ENCODE data around the gene MRPS16. TPM values are rescaled to one million over a fixed set of nuclear protein-coding genes. Genes with fewer than 3 reads are reported as not detected.

Gene MRPS16
- total RNA-seq, 1 experiment from 2014 or later = 191 TPM

GRCh38 chr10:73209705-73210104, 42.7 kb downstream of the MRPS16 start:
- H3K27me3 ChIP-seq (replicated peaks; ENCODE audit: control insufficient read depth, insufficient read depth, low read length) = no peaks in the 10 kb centered on the region
- no peaks in the 10 kb centered on the region for H3K27me3 Mint-ChIP-seq (ENCODE audit: insufficient read depth, unreplicated experiment)
- POLR2A ChIA-PET = interaction anchor here (0.8 kb wide), 1 partner anchor 41 kb away, joined by 4 read pairs; no protein-coding TSS in a partner anchor
- H3K4me3 Mint-ChIP-seq (ENCODE audit: unreplicated experiment) = no peak overlapping the region
- intact Hi-C loops (cut with micrococcal nuclease; ENCODE audit: unreplicated experiment) = no loop called here
- no peak for DNase-seq
- no peak overlapping the region for H3K27ac Mint-ChIP-seq (ENCODE audit: unreplicated experiment)
- peaks cover 9% of the 10 kb centered on the region for H3K4me1 Mint-ChIP-seq (ENCODE audit: low read depth, unreplicated experiment)
- no peak for TF ChIP-seq CTCF (IDR thresholded peaks at IDR 0.05; ENCODE audit: insufficient read depth in 1 of 2, low read depth in 1 of 2, low read length in 1 of 2, severe bottlenecking in 1 of 2, unreplicated experiment in 1 of 2)
- CTCF ChIA-PET = interaction anchor here (0.6 to 1.0 kb wide), 2 partner anchors 28 to 113 kb away, joined by 3 read pairs; partner anchors contain the start of gene P4HA1
- H3K4me1 ChIP-seq = peaks cover 3% of the 10 kb centered on the region; the same call in 1 of the 2 replicates
- H3K36me3 ChIP-seq (ENCODE audit: control insufficient read depth, insufficient read depth, low read length) = no peaks in the 10 kb centered on the region; the same call in 1 of the 2 replicates
- BruUV-seq (replicated peaks) = no TSS peak
- peaks cover 6% of the 10 kb centered on the region for H3K36me3 Mint-ChIP-seq (ENCODE audit: insufficient read depth, unreplicated experiment)
- peaks cover 19% of the 10 kb centered on the region for H3K9me3 Mint-ChIP-seq (ENCODE audit: unreplicated experiment)
- H3K9me3 ChIP-seq = peaks cover 13% of the 10 kb centered on the region
- no peak overlapping the region for H3K4me3 ChIP-seq (ENCODE audit: low read depth, low read length)

GRCh38 chr10:73207883-73208282, 44.6 kb downstream of the MRPS16 start:
- CTCF ChIA-PET = no interaction called here
- Histone ChIP-seq H3K4me1 (peaks cover 3% of the 10 kb centered on the region; the same call in 1 of the 2 replicates), H3K36me3 (ENCODE audit: control insufficient read depth, insufficient read depth, low read length) (no peaks in the 10 kb centered on the region; the same call in 1 of the 2 replicates), H3K9me3 (peaks cover 13% of the 10 kb centered on the region), H3K4me3 (ENCODE audit: low read depth, low read length) (no peak overlapping the region), H3K27me3 (replicated peaks; ENCODE audit: control insufficient read depth, insufficient read depth, low read length) (no peaks in the 10 kb centered on the region)
- POLR2A ChIA-PET = interaction anchor here (0.5 kb wide), 1 partner anchor 111 kb away, joined by 3 read pairs; the partner anchor contains the start of gene P4HA1
- H3K4me3 Mint-ChIP-seq (ENCODE audit: unreplicated experiment) = no peak overlapping the region
- no TSS peak for BruUV-seq (replicated peaks)
- H3K36me3 Mint-ChIP-seq (ENCODE audit: insufficient read depth, unreplicated experiment) = peaks cover 6% of the 10 kb centered on the region
- TF ChIP-seq CTCF (IDR thresholded peaks at IDR 0.05; ENCODE audit: insufficient read depth in 1 of 2, low read depth in 1 of 2, low read length in 1 of 2, severe bottlenecking in 1 of 2, unreplicated experiment in 1 of 2) = no peak
- no peaks in the 10 kb centered on the region for H3K27me3 Mint-ChIP-seq (ENCODE audit: insufficient read depth, unreplicated experiment)
- intact Hi-C loops (cut with micrococcal nuclease; ENCODE audit: unreplicated experiment) = no loop called here
- H3K4me1 Mint-ChIP-seq (ENCODE audit: low read depth, unreplicated experiment) = peaks cover 9% of the 10 kb centered on the region
- peak overlapping the region; percentile 32 for H3K27ac Mint-ChIP-seq (ENCODE audit: unreplicated experiment)
- no peak for DNase-seq
- H3K9me3 Mint-ChIP-seq (ENCODE audit: unreplicated experiment) = peaks cover 19% of the 10 kb centered on the region

DNA sequence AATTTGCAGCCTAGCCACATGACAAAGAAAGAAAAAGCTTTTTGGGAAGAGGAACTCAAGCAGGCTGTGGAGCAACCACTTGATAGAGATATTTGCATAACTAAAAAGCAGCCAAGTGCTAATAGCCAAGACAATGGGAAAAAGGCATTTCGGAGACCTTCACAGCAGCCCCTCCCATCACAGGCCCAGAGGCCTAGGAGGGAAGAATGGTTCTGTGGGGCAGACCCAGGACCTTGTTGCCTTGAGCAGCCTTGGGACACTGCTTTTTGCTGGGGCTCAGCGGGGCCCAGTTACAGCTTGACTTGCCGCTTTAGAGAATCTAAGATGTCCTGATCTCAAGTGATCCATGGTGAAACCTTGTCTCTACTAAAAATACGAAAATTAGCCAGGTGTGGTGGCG, 46.1 kb downstream of the MRPS16 start:
- POLR2A ChIA-PET = no interaction called here
- Mint-ChIP-seq H3K36me3 (ENCODE audit: insufficient read depth, unreplicated experiment) (peaks cover 6% of the 10 kb centered on the region), H3K9me3 (ENCODE audit: unreplicated experiment) (peaks cover 19% of the 10 kb centered on the region), H3K4me1 (ENCODE audit: low read depth, unreplicated experiment) (peaks cover 9% of the 10 kb centered on the region), H3K27ac (ENCODE audit: unreplicated experiment) (no peak overlapping the region), H3K4me3 (ENCODE audit: unreplicated experiment) (no peak overlapping the region), H3K27me3 (ENCODE audit: insufficient read depth, unreplicated experiment) (no peaks in the 10 kb centered on the region)
- intact Hi-C loops (cut with micrococcal nuclease; ENCODE audit: unreplicated experiment) = no loop called here
- H3K27me3 ChIP-seq (replicated peaks; ENCODE audit: control insufficient read depth, insufficient read depth, low read length) = no peaks in the 10 kb centered on the region
- no peak overlapping the region for H3K4me3 ChIP-seq (ENCODE audit: low read depth, low read length)
- no peak for DNase-seq
- CTCF ChIA-PET = no interaction called here
- H3K4me1 ChIP-seq = peaks cover 3% of the 10 kb centered on the region; the same call in 1 of the 2 replicates
- H3K9me3 ChIP-seq = peaks cover 13% of the 10 kb centered on the region
- no peak for TF ChIP-seq CTCF (IDR thresholded peaks at IDR 0.05; ENCODE audit: insufficient read depth in 1 of 2, low read depth in 1 of 2, low read length in 1 of 2, severe bottlenecking in 1 of 2, unreplicated experiment in 1 of 2)
- H3K36me3 ChIP-seq (ENCODE audit: control insufficient read depth, insufficient read depth, low read length) = no peaks in the 10 kb centered on the region; the same call in 1 of the 2 replicates
- no TSS peak for BruUV-seq (replicated peaks)

Measured in Caco-2 (cell line).